ENCODE results near the gene NFYA. TPM values are rescaled to one million over a fixed set of nuclear protein-coding genes. Genes with fewer than 3 reads are reported as not detected.
"Not testable (repeated sequence)": the region's sequence is repeated elsewhere in the genome, so short reads cannot be mapped to it uniquely, and the experiment has no call there.

Gene NFYA
- total RNA-seq, 1 donor from 2014 or later, result 33.7 TPM

- intact Hi-C loops (cut with micrococcal nuclease), result no loop called here
Observed at GRCh38 chr6:41098366-41098765, 25.6 kb downstream of the NFYA start.

GRCh38 chr6:41100871-41101287 lies 28.1 kb downstream of the NFYA start:
- intact Hi-C loops (cut with micrococcal nuclease), result no loop called here

GRCh38 chr6:41103847-41104246 lies 31.1 kb downstream of the NFYA start:
- intact Hi-C loops (cut with micrococcal nuclease), result no loop called here

GRCh38 chr6:41111017-41111416 lies 38.2 kb downstream of the NFYA start:
- intact Hi-C loops (cut with micrococcal nuclease), result no loop called here

- intact Hi-C loops (cut with micrococcal nuclease), result not testable (repeated sequence)
Observed at GRCh38 chr6:41115027-41115426, 42.3 kb downstream of the NFYA start.

- intact Hi-C loops (cut with micrococcal nuclease), result no loop called here
Observed at GRCh38 chr6:41119508-41119907, 46.7 kb downstream of the NFYA start.

DNA sequence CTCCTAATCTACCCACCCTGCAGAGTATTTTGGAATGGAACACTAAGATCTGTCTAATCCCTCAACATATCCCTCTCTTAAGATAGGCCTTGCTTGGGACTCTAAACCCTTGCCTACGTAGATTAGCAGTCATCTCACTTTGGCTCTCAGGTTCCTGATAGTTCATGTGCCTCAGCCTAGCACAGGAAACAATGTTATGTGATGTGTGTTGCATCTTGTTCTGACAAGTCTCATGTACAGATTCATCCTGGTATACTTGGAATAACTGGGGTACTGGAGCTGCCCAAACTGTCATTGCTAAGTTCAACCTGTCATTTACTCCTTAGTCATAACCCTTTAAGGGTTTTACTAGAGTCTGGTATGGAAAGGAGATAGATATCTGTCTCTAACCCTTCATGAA lies 47.3 kb downstream of the NFYA start:
- intact Hi-C loops (cut with micrococcal nuclease), result no loop called here

GRCh38 chr6:41122373-41122772 lies 49.6 kb downstream of the NFYA start:
- intact Hi-C loops (cut with micrococcal nuclease), result no loop called here

GRCh38 chr6:41122918-41123317 lies 50.1 kb downstream of the NFYA start:
- intact Hi-C loops (cut with micrococcal nuclease), result no loop called here

DNA sequence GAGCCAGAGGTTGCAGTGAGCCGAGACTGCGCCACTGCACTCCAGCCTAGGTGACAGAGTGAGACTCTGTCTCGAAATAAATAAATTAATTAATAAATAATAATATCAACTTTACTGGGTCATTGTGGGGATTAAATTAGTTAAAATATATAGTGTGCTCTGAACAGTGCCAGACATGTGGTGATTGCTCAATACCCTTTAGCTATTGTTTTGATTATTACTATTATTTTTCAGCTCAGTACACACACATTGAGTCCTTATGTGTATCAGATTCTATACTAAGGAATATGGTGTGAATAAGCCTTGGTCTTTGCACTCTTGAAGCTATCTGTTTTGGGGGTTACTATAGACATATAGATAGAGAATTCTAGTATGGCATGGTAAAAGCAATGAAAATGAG lies 52.5 kb downstream of the NFYA start:
- intact Hi-C loops (cut with micrococcal nuclease), result no loop called here

DNA sequence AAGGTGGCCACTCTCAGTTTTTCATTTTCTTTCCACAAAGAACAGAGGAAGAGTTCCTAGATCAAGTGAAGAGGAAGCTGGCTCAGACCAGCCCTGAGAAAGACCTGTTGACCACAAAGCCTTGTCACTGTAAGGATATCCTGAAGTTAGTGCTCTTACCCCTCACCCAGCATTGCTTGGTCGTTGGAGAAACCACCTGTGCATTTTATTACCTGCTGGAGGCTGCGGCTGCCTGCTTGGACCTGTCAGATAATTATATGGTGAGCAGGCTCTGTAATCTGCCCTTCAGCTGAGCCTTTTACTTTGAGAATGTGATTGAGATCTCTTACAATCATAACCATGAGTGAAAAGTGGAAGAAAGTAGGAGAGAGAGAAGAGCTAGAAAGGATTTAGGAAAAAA lies 59.5 kb downstream of the NFYA start:
- intact Hi-C loops (cut with micrococcal nuclease), result no loop called here

- intact Hi-C loops (cut with micrococcal nuclease), result no loop called here
Observed at GRCh38 chr6:41135062-41135832, 62.5 kb downstream of the NFYA start.

GRCh38 chr6:41136911-41137310 lies 64.1 kb downstream of the NFYA start:
- intact Hi-C loops (cut with micrococcal nuclease), result no loop called here

GRCh38 chr6:41147917-41148316 lies 75.1 kb downstream of the NFYA start:
- intact Hi-C loops (cut with micrococcal nuclease), result no loop called here

Other genes with a start within 250 kb of the NFYA start
- gene UNC5CL, start 33.8 kb upstream of the NFYA start, total RNA-seq, result 1.2 and 1.3 TPM in 2 replicates
- gene TSPO2, start 30.5 kb upstream of the NFYA start, total RNA-seq, result not detected in 2 replicates
- not detected in 2 replicates for gene APOBEC2, start 19.8 kb upstream of the NFYA start, total RNA-seq
- 23.0 and 27.2 TPM in 2 replicates for gene OARD1, start 618 bp upstream of the NFYA start, total RNA-seq
- gene TREML1, start 81.4 kb downstream of the NFYA start, total RNA-seq, result not detected in 2 replicates
- not detected in 2 replicates for gene TREM2, start 90.1 kb downstream of the NFYA start, total RNA-seq
- 24.8 and 26.8 TPM in 2 replicates for gene TREML2, start 128.2 kb downstream of the NFYA start, total RNA-seq
- gene TREML4, start 155.4 kb downstream of the NFYA start, total RNA-seq, result not detected in 2 replicates
- not detected in 2 replicates for gene TREM1, start 213.7 kb downstream of the NFYA start, total RNA-seq